Fibroblast of skin of left biceps (primary cell): Measurements from ENCODE around the gene UBTD1.
A peak's percentile ranks its signal among the peaks of the same experiment; 100 is the strongest.

Experiments used
- DNase-seq, 2 experiments: peaks; one replicate each; pipeline ENCODE4 v3.0.0-alpha.2; 2013; ENCODE audit warnings: low read depth in 2 of 2

Gene UBTD1

GRCh38 chr10:97584798-97585438 is 86.2 kb downstream of the UBTD1 start:
- no peak for DNase-seq

GRCh38 chr10:97585439-97585811 is 86.7 kb downstream of the UBTD1 start:
- no peak for DNase-seq

GRCh38 chr10:97587183-97587582 is 88.5 kb downstream of the UBTD1 start:
- DNase-seq: no peak

GRCh38 chr10:97589479-97589878 is 90.8 kb downstream of the UBTD1 start, which contains the start of gene C10orf62:
C10orf62 (plus strand) TSS chr10:97589721; CDS start chr10:97589898, 177 bp downstream.
- DNase-seq: no peak

- DNase-seq: no peak
Observed at GRCh38 chr10:97590082-97590747, 91.5 kb downstream of the UBTD1 start.

- no peak for DNase-seq
Observed at GRCh38 chr10:97590748-97591495, 92.2 kb downstream of the UBTD1 start.

GRCh38 chr10:97593421-97593820 is 94.7 kb downstream of the UBTD1 start:
- DNase-seq: no peak

- peak; percentile 41 to 49 for DNase-seq
Observed at GRCh38 chr10:97596101-97597082, 97.7 kb downstream of the UBTD1 start.

- DNase-seq: no peak
Observed at GRCh38 chr10:97597778-97598177, 99.1 kb downstream of the UBTD1 start.

GRCh38 chr10:97598407-97599271 is 99.9 kb downstream of the UBTD1 start:
- no peak for DNase-seq

GRCh38 chr10:97599272-97599619 is 100.5 kb downstream of the UBTD1 start:
- DNase-seq: no peak

- no peak for DNase-seq
Observed at GRCh38 chr10:97600616-97601015, 101.9 kb downstream of the UBTD1 start.

- DNase-seq: no peak
Observed at GRCh38 chr10:97601268-97602215, 102.8 kb downstream of the UBTD1 start.

- no peak for DNase-seq
Observed at GRCh38 chr10:97607095-97607636, 108.4 kb downstream of the UBTD1 start.

GRCh38 chr10:97608991-97609561 is 110.4 kb downstream of the UBTD1 start:
- no peak for DNase-seq

GRCh38 chr10:97611473-97611872 is 112.7 kb downstream of the UBTD1 start:
- DNase-seq: no peak

- DNase-seq: no peak
Observed at GRCh38 chr10:97612386-97612785, 113.7 kb downstream of the UBTD1 start.

GRCh38 chr10:97618285-97618684 is 119.6 kb downstream of the UBTD1 start:
- DNase-seq: no peak

GRCh38 chr10:97618733-97619132 is 120.0 kb downstream of the UBTD1 start:
- no peak for DNase-seq
